OCI-LY7 (cell line): Measurements from ENCODE around the gene PCYOX1L. TPM values are rescaled to one million over a fixed set of nuclear protein-coding genes. Genes with fewer than 3 reads are reported as not detected.

Experiments
- BruUV-seq: library from RNA; stranded (reverse); fragments of 400-500 nt; replicated peaks from 2 replicates; lab custom pipeline; 2021; lab: Mats Ljungman, UMichigan
- CTCF ChIA-PET: fragments of 300-600 bp; sonication (Branson Sonifier 250); formaldehyde crosslinking; loops from one replicate; lab custom pipeline; 2022; ENCODE audit warnings: antibody characterized with exemption; ENCODE audit not compliant: unreplicated experiment; lab: Charles Lee
- POLR2A ChIA-PET: fragments of 300-600 bp; sonication (Branson Sonifier 250); formaldehyde crosslinking; loops from one replicate; lab custom pipeline; 2022; ENCODE audit warnings: antibody characterized with exemption; lab: Charles Lee
- DNase-seq: peaks from one replicate; pipeline ENCODE4 v3.0.0-alpha.2; 2015; ENCODE audit warnings: low spot score
- H2AFZ ChIP-seq: fragments of 200-600 bp; sonication (generic), shearing (Covaris generic); 2 replicates; pipeline ENCODE4 v1.6.1; 2014; ENCODE audit warnings: mild to moderate bottlenecking, antibody characterized with exemption, low read length, moderate library complexity
- H3K27ac ChIP-seq: fragments of 200-600 bp; sonication (generic); 2 replicates; pipeline ENCODE4 v1.5.1; 2014; ENCODE audit warnings: mixed run types, low read depth, mild to moderate bottlenecking, moderate library complexity, low read length, inconsistent platforms; ENCODE audit not compliant: poor library complexity, severe bottlenecking
- H3K36me3 ChIP-seq: fragments of 200-600 bp; sonication (generic); 2 replicates; pipeline ENCODE4 v1.6.1; 2014; ENCODE audit warnings: mild to moderate bottlenecking, antibody characterized with exemption, low read length, moderate library complexity, mixed read lengths; ENCODE audit not compliant: insufficient read depth
- H3K4me1 ChIP-seq: fragments of 200-600 bp; sonication (generic); 2 replicates; pipeline ENCODE4 v1.5.1; 2014; ENCODE audit warnings: mild to moderate bottlenecking, low read length; ENCODE audit not compliant: insufficient read depth, poor library complexity, severe bottlenecking
- H3K4me2 ChIP-seq: fragments of 200-600 bp; sonication (generic); 2 replicates; pipeline ENCODE4 v1.6.1; 2014; ENCODE audit warnings: mild to moderate bottlenecking, low read length
- H3K4me3 ChIP-seq: fragments of 200-600 bp; sonication (generic); 2 replicates; pipeline ENCODE4 v1.5.1; 2014; ENCODE audit warnings: mild to moderate bottlenecking, low read depth, low read length; ENCODE audit not compliant: poor library complexity, severe bottlenecking
- H3K79me2 ChIP-seq: fragments of 200-600 bp; sonication (generic); 2 replicates; pipeline ENCODE4 v1.6.1; 2016; ENCODE audit warnings: low read depth, mild to moderate bottlenecking, low read length, moderate library complexity, mixed read lengths; ENCODE audit not compliant: insufficient read depth
- H3K9me2 ChIP-seq: fragments of 200-600 bp; sonication (generic); 2 replicates; pipeline ENCODE4 v1.6.1; 2016; ENCODE audit warnings: mild to moderate bottlenecking, low read length, mixed read lengths; ENCODE audit not compliant: insufficient read depth
- H3K9me3 ChIP-seq: fragments of 200-600 bp; sonication (generic); 2 replicates; pipeline ENCODE4 v1.6.1; 2014; ENCODE audit warnings: mild to moderate bottlenecking, mixed run types, low read length, mixed read lengths
- H4K20me1 ChIP-seq: fragments of 200-600 bp; sonication (generic); 2 replicates; pipeline ENCODE4 v1.6.1; 2014; ENCODE audit warnings: mild to moderate bottlenecking, antibody characterized with exemption, low read length, moderate library complexity, mixed read lengths; ENCODE audit not compliant: insufficient read depth
- CTCF ChIP-seq: fragments of 200-600 bp; sonication (generic); conservative IDR thresholded peaks from 2 replicates; pipeline ENCODE4 v1.5.1; 2014; ENCODE audit warnings: mild to moderate bottlenecking, antibody characterized with exemption, low read length, moderate library complexity, mixed read lengths
- EZH2phosphoT487 ChIP-seq: fragments of 200-600 bp; sonication (generic); IDR thresholded peaks from 2 replicates; pipeline ENCODE4 v1.6.1; 2018; ENCODE audit warnings: low read depth, borderline replicate concordance, mild to moderate bottlenecking, mixed run types, antibody characterized with exemption, low read length, moderate library complexity, mixed read lengths
- intact Hi-C: fragments of 100-400 bp; cut with micrococcal nuclease; formaldehyde crosslinking; loops from one replicate; pipeline ENCODE4 v1.10.0; 2022; ENCODE audit not compliant: unreplicated experiment
- total RNA-seq, 2 experiments: library from RNA; depleted of rRNA in 1 of 2; stranded (reverse); fragments of >200 nt in 1 of 2; shearing (Covaris generic) in 1 of 2; gene quantifications; 2 replicates each; pipeline ENCODE4 v1.2.3, GENCODE V29; 2014 to 2022

PCYOX1L gene
- total RNA-seq, 2 experiments from 2014 or later, result 22.5 to 33.3 TPM

- Histone ChIP-seq H3K4me3 (no peak overlapping the region), H3K4me2 (no peak overlapping the region), H4K20me1 (no peaks in the 10 kb centered on the region), H3K79me2 (no peaks in the 10 kb centered on the region), H3K4me1 (peaks cover 2% of the 10 kb centered on the region), H2AFZ (no peak overlapping the region), H3K9me3 (no peaks in the 10 kb centered on the region), H3K36me3 (no peaks in the 10 kb centered on the region), H3K27ac (no peak overlapping the region), H3K9me2 (no peaks in the 10 kb centered on the region)
- intact Hi-C loops, result no loop called here
- no peak for TF ChIP-seq CTCF
- TF ChIP-seq EZH2phosphoT487, result no peak
- no peak for DNase-seq
- no TSS peak for BruUV-seq
- ChIA-PET CTCF (interaction anchor here (0.5 to 1.7 kb wide), 7 partner anchors 9 to 216 kb away, joined by 3 to 10 read pairs (median 5); no protein-coding TSS in a partner anchor), POLR2A (interaction anchor here (0.8 to 1.1 kb wide), 4 partner anchors 15 to 57 kb away, joined by 3 read pairs; partner anchors contain the start of gene PCYOX1L)
Measured at GRCh38 chr5:149372076-149372795, 14.4 kb downstream of the PCYOX1L start.

- Histone ChIP-seq H3K4me3 (no peak overlapping the region), H3K9me2 (no peaks in the 10 kb centered on the region), H3K79me2 (no peaks in the 10 kb centered on the region), H3K4me1 (no peaks in the 10 kb centered on the region), H3K36me3 (no peaks in the 10 kb centered on the region), H3K9me3 (no peaks in the 10 kb centered on the region), H3K27ac (no peak overlapping the region), H4K20me1 (no peaks in the 10 kb centered on the region), H3K4me2 (no peak overlapping the region), H2AFZ (no peak overlapping the region)
- TF ChIP-seq CTCF, result no peak
- TF ChIP-seq EZH2phosphoT487, result no peak
- ChIA-PET POLR2A (interaction anchor here (0.6 kb wide), 2 partner anchors 21 to 105 kb away, joined by 3 read pairs; no protein-coding TSS in a partner anchor), CTCF (interaction anchor here (1.3 to 1.7 kb wide), 3 partner anchors 10 to 59 kb away, joined by 3 to 10 read pairs (median 7); no protein-coding TSS in a partner anchor)
- BruUV-seq, result no TSS peak
- intact Hi-C loops, result no loop called here
- no peak for DNase-seq
Measured at GRCh38 chr5:149372932-149373331, 15.1 kb downstream of the PCYOX1L start.

GRCh38 chr5:149374303-149374702 is 16.5 kb downstream of the PCYOX1L start:
- TF ChIP-seq EZH2phosphoT487 (no peak), CTCF (no peak)
- ChIA-PET CTCF (no interaction called here), POLR2A (no interaction called here)
- no peaks in the 10 kb centered on the region for H3K9me3 ChIP-seq
- no peaks in the 10 kb centered on the region for H3K9me2 ChIP-seq
- H3K4me1 ChIP-seq, result no peaks in the 10 kb centered on the region
- no peaks in the 10 kb centered on the region for H3K36me3 ChIP-seq
- H3K79me2 ChIP-seq, result no peaks in the 10 kb centered on the region
- DNase-seq, result no peak
- no peaks in the 10 kb centered on the region for H4K20me1 ChIP-seq
- no peak overlapping the region for H3K4me2 ChIP-seq
- no TSS peak for BruUV-seq
- H3K4me3 ChIP-seq, result no peak overlapping the region
- H2AFZ ChIP-seq, result no peak overlapping the region
- no peak overlapping the region for H3K27ac ChIP-seq
- intact Hi-C loops, result no loop called here
